DMS53 treated with DMSO at 0.1 percent for 48 hours (cell line): Measurements from ENCODE around the gene ATP8B1.
"Not testable (repeated sequence)": the region's sequence is repeated elsewhere in the genome, so short reads cannot be mapped to it uniquely, and the experiment has no call there.

Source experiments
- DNase-seq: peaks from one replicate; lab custom pipeline; 2025; ENCODE audit not compliant: unreplicated experiment; lab: John Stamatoyannopoulos, UW

The ATP8B1 gene

DNA sequence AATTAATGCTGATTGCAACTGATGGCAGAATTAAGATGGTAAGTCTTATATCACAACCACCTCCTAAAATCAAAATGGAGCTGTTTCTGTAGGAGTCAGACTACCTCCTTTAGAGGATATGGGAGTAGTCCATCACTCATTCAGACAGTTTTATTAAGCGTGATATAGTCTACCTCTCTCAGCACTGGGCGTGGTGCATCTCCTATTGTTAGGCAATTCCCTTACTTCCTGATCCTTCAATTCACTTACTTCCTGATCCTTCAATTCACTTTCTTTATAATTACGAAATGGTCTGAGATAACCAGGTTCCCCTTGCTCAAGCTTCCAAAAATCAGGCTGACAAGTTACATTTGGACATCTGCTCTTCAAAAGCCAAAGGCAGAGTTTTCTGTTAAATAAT, 31.9 kb downstream of the ATP8B1 start:
- peak; percentile 32 for DNase-seq

DNA sequence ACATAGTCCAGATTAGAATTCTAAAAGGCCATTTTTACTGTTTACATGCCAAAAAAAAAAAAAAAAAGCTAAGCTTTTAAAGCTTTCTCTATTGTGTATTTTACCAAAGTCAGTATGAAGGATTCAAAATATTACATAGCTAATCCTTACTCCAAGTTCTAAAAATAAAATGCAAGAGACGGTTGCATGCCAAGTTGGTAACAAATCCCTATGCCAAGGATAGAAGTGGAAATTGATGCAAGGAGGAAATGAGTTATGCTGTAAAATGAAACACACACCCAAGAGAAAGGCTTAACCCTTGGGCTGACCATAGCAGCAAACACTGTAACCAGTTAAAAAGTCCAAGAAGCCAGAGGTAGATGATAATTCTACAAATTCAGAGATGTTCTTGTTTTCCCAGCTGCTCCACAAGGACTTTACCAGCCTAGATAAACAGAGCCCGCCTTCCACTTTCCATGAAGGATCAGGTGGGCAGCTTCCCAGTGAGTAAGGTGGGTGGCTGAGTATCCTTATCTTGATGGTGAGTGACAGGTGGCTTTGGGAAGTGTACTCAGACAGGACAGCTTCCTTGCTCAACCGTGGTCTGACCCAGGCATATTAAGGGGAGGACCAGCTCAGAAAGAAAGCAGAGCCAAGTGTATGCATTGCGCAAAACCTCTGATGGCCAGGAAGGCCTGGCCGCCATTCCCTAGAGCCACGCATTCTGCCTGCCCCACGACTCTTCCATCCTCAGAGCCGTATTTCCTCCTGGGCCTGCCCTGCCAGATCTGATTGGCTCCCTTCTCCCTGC, 34.4 kb downstream of the ATP8B1 start:
- peak; percentile 93 for DNase-seq

DNA sequence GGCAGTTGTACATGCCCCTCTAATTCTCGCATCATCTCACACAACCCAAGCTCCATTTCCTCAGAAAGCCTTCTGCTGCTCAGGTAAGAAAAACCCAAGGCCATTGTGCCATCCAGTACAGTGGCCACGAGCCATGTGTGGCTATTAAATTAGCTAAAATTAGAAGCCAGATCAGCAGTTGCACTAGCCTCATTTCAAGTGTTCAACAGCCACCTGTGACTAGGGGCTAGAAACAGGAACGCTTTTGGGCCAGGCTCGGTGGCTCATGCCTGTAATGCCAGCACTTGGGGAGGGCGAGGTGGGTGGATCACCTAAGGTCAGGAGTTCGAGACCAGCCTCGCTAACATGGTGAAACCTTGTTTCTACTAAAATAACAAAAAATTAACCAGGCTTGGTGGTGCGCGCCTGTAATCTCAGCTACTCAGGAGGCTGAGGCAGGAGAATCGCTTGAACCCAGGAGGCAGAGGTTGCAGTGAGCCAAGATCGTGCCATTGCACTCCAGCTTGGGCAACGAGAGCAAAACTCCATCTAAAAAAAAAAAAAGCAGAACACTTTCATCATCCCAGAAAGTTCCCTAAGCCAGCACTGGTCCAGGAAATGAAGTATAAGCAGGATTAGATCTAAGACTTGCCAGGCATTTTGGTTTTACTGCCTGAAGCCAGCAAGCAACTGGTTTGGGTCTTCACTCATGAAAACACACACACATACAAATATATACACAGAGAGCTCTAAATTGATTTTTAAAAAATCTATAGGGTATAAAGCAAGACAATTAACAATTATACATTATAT, 35.7 kb downstream of the ATP8B1 start:
- no peak for DNase-seq

DNA sequence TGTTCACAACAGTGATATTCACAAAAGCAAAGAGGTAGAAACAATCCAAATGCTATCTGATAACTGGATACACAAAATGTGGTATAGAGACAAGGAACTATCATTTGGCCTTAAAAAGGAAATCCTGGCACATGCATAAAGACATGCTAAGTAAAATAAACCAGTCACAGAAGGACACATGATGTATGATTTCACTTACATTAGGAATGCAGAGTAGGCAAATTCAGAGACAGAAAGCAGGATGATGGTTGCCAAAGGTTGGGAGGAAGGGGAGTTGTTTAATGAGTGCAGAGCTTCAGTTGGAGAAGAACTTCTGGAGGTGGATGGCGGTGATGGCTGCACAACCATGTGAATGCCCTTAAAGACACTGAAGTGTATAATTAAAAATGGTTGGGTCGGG, 38.1 kb downstream of the ATP8B1 start:
- DNase-seq = no peak

DNA sequence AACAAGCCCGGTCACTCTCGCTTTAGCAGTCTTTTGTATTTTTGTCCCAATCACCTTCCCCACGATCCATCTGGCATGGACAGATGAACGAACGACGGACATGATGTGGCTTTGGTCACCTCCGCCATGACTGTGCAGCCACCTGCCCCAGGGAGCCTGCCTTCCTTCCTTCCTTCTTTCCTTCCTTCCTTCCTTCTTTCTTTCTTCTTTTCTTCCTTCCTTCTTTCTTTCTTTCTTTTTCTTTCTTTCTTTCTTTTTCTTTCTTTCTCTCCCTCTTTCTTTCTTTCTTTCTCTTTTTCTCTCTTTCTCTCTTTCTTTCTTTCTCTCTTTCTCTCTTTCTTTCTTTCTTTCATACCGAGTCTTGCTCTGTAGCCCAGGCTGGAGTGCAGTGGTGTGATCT, 39.0 kb downstream of the ATP8B1 start:
- no peak for DNase-seq

GRCh38 chr18:57762686-57763085, 40.4 kb downstream of the ATP8B1 start:
- no peak for DNase-seq

GRCh38 chr18:57759650-57760049, 43.5 kb downstream of the ATP8B1 start:
- no peak for DNase-seq

- DNase-seq = no peak
These were observed 47.5 kb downstream of the ATP8B1 start for GRCh38 chr18:57755473-57756067.

DNA sequence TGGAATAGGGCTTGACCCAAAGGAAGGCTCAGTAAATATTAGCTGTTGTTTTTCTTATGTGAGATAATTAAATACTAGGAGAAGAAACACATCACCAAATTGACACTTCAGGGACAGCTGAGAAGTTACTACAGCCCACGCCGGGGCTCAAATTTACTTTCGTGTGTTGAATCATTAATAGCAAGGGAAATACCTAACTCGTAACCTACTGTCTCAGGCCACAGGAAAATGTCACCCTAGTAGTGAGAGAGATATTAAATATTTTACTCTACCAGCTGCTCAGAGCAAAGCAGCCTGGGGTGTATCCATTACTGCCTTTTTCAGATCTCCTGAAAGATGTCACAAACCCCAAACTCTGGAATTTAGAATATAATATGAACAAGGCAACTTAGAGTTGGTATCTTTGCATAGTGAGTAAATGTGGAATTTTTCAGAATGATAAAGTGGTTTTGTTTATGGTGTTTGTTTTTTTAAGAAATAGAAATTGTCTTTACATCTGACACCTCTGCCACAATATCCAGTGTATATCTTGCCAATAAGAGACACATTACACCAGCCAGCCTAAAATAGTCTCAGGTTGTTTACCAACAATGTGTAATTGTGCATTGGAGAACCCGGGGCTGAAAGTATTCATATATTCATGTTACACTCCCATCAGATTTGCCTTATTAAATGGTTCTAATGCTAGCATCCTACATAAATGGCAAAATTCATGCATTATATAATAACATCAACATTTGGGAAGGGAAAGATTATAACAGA, 48.4 kb downstream of the ATP8B1 start:
- DNase-seq = no peak

DNA sequence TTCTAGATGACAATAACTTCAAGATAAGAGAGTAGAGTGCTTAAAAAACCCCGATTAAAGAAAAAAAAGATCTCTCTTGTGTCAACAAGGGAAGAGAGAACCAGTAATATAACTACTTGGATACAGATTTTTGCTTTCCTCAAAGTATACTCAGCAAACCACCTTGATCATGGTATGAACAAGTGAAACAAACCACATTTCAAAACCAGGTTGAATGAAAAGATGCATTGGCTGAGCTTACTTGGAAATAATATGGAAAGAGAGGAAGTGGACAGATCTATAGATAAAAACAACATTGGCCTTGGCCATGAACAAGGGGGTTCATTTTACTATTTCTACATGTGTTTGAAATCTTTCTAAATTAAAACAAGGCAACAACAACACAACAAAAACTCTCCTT, 50.1 kb downstream of the ATP8B1 start:
- no peak for DNase-seq

DNA sequence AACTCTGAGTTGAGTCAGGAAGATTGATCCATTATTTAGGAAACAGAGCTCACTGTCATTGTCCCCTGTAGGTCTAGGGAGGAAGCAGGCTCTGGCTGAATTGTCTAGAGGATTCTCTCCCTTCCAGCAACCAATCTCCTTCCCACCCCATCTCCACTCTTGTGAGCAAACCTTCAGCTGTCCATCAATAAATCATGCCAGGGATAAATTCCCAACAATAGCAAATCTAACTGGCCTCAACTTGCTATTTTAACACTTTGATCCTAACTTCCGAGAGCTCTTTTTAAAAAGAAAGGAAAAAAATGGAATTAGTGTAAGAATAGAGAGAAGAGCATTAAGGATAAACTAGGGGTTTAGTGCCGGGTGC, 53.5 kb downstream of the ATP8B1 start:
- no peak for DNase-seq

GRCh38 chr18:57748770-57749603, 54.1 kb downstream of the ATP8B1 start:
- DNase-seq = peak; percentile 94

- peak; percentile 53 for DNase-seq
These were observed 55.1 kb downstream of the ATP8B1 start for GRCh38 chr18:57747809-57748680.

DNA sequence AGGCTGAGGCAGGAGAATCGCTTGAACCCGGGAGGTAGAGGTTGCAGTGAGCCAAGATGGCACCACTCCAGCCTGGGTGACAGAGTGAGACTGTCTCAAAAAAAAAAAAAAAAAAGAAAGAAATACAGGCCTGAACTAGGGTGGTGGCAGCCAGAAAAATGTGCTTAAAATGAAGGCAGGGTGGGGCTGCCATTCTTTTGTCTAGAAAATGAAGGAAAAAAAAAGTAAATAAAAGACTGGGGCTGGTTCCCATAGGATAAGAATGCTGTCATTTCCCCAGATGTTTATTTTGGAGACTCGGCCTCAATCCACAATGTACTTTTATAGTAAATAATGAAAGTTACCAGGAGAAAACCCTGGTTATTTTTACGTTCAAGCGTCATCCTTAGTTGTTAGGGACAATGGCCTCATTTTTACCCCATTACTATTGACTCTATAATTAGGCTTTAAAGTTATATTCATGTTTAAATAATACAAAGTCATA, 58.9 kb downstream of the ATP8B1 start:
- no peak for DNase-seq

- no peak for DNase-seq
These were observed 60.1 kb downstream of the ATP8B1 start for GRCh38 chr18:57743008-57743407.

GRCh38 chr18:57741273-57741672, 61.8 kb downstream of the ATP8B1 start:
- no peak for DNase-seq

GRCh38 chr18:57738078-57738477, 65.0 kb downstream of the ATP8B1 start:
- DNase-seq = no peak

DNA sequence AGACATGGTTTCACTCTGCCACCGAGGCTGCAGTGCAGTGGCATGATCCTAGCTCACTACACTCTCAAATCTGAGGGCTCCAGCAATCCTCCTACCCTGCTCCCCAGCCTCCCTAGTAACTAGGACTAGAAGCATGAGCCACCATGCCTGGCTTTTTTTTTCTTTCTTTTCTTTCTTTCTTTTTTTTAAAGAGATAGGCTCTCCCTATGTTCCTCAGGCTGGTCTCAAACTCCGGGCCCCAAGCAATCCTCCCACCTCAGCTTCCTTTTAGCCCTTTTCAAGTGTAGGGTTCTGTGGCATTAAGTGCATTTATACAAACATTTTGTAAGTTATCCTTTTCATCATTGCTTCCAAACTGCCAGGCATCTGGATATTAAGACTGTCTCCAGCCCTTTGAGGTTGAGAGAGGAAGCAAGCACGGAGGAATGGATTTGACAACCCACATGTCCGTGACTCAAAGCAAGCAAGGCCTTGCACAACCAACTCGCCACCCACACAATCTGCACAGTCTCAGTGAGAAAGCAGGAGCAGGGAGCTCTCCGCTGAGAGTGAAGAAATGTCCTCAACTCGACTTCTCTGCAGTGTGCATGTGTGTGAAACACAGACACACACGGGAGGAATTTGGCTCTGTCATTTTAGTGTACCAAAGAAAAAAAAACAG, 65.6 kb downstream of the ATP8B1 start:
- no peak for DNase-seq

GRCh38 chr18:57735042-57735441, 68.1 kb downstream of the ATP8B1 start:
- DNase-seq = not testable (repeated sequence)
